ENCODE measurements around the gene PRCD.

PRCD gene

DNA sequence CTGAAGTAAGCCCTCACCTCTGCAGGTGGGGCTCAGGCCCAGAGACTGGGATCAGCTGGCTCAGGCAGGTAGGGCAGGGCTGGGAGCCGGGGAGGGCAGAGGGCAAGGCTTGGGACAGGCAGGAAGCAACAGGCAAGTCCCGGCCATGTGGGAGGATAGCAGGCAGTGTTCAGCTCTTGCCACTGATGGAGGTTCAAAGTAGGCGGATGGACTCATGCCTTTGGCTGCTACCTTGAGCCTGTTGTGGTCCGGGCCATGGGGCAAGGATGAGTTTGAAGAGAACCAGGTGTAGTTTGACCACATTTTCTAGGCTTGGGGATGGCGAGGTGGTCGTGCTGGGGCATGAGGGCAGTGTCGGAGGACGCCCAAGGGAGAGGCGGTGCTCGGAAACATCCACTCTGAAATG, 2.7 kb downstream of the PRCD start:
- Histone ChIP-seq H3K4me1 (ENCODE audit: control insufficient read depth, insufficient read depth, low read length, poor library complexity, severe bottlenecking) (peaks cover 20% of the 10 kb centered on the region), H3K36me3 (ENCODE audit: control insufficient read depth, insufficient read depth, low read length) (no peaks in the 10 kb centered on the region), H3K4me3 (ENCODE audit: insufficient read depth, low read depth, low read length, poor library complexity, severe bottlenecking) (no peak overlapping the region), H3K27me3 (replicated peaks; ENCODE audit: control insufficient read depth, insufficient read depth, low read length, poor library complexity, severe bottlenecking) (peaks cover 16% of the 10 kb centered on the region), H3K9me3 (ENCODE audit: control insufficient read depth, low read length) (no peaks in the 10 kb centered on the region), H3K27ac (ENCODE audit: insufficient read depth, low read length, poor library complexity, severe bottlenecking) (no peak overlapping the region)
- DNase-seq = no peak

GRCh38 chr17:76542984-76543383, 3.1 kb downstream of the PRCD start:
- H3K4me1 ChIP-seq (ENCODE audit: control insufficient read depth, insufficient read depth, low read length, poor library complexity, severe bottlenecking) = peaks cover 16% of the 10 kb centered on the region
- no peak for DNase-seq

GRCh38 chr17:76543482-76543825, 3.6 kb downstream of the PRCD start:
- no peak for DNase-seq
- Histone ChIP-seq H3K27ac (ENCODE audit: insufficient read depth, low read length, poor library complexity, severe bottlenecking) (no peak overlapping the region), H3K36me3 (ENCODE audit: control insufficient read depth, insufficient read depth, low read length) (no peaks in the 10 kb centered on the region), H3K4me1 (ENCODE audit: control insufficient read depth, insufficient read depth, low read length, poor library complexity, severe bottlenecking) (peaks cover 11% of the 10 kb centered on the region), H3K27me3 (replicated peaks; ENCODE audit: control insufficient read depth, insufficient read depth, low read length, poor library complexity, severe bottlenecking) (peaks cover 9% of the 10 kb centered on the region), H3K9me3 (ENCODE audit: control insufficient read depth, low read length) (no peaks in the 10 kb centered on the region), H3K4me3 (ENCODE audit: insufficient read depth, low read depth, low read length, poor library complexity, severe bottlenecking) (no peak overlapping the region)

More at GRCh38 chr17:76542984-76543383, 3.1 kb downstream of the PRCD start:
- no peak overlapping the region for H3K27ac ChIP-seq (ENCODE audit: insufficient read depth, low read length, poor library complexity, severe bottlenecking)
- no peaks in the 10 kb centered on the region for H3K9me3 ChIP-seq (ENCODE audit: control insufficient read depth, low read length)
- peaks cover 14% of the 10 kb centered on the region for H3K27me3 ChIP-seq (replicated peaks; ENCODE audit: control insufficient read depth, insufficient read depth, low read length, poor library complexity, severe bottlenecking)
- no peak overlapping the region for H3K4me3 ChIP-seq (ENCODE audit: insufficient read depth, low read depth, low read length, poor library complexity, severe bottlenecking)
- no peaks in the 10 kb centered on the region for H3K36me3 ChIP-seq (ENCODE audit: control insufficient read depth, insufficient read depth, low read length)

- no peak for DNase-seq
- no peak overlapping the region for H3K27ac ChIP-seq (ENCODE audit: insufficient read depth, low read length, poor library complexity, severe bottlenecking)
- no peak overlapping the region for H3K4me3 ChIP-seq (ENCODE audit: insufficient read depth, low read depth, low read length, poor library complexity, severe bottlenecking)
- peaks cover 10% of the 10 kb centered on the region for H3K4me1 ChIP-seq (ENCODE audit: control insufficient read depth, insufficient read depth, low read length, poor library complexity, severe bottlenecking)
- H3K9me3 ChIP-seq (ENCODE audit: control insufficient read depth, low read length) = no peaks in the 10 kb centered on the region
- H3K36me3 ChIP-seq (ENCODE audit: control insufficient read depth, insufficient read depth, low read length) = no peaks in the 10 kb centered on the region
- peaks cover 4% of the 10 kb centered on the region for H3K27me3 ChIP-seq (replicated peaks; ENCODE audit: control insufficient read depth, insufficient read depth, low read length, poor library complexity, severe bottlenecking)
Observed at GRCh38 chr17:76543826-76544545, 4.1 kb downstream of the PRCD start.

- H3K4me1 ChIP-seq (ENCODE audit: control insufficient read depth, insufficient read depth, low read length, poor library complexity, severe bottlenecking) = peaks cover 10% of the 10 kb centered on the region
- H3K4me3 ChIP-seq (ENCODE audit: insufficient read depth, low read depth, low read length, poor library complexity, severe bottlenecking) = no peak overlapping the region
- DNase-seq = no peak
Observed at GRCh38 chr17:76544546-76545365, 4.9 kb downstream of the PRCD start.

DNA sequence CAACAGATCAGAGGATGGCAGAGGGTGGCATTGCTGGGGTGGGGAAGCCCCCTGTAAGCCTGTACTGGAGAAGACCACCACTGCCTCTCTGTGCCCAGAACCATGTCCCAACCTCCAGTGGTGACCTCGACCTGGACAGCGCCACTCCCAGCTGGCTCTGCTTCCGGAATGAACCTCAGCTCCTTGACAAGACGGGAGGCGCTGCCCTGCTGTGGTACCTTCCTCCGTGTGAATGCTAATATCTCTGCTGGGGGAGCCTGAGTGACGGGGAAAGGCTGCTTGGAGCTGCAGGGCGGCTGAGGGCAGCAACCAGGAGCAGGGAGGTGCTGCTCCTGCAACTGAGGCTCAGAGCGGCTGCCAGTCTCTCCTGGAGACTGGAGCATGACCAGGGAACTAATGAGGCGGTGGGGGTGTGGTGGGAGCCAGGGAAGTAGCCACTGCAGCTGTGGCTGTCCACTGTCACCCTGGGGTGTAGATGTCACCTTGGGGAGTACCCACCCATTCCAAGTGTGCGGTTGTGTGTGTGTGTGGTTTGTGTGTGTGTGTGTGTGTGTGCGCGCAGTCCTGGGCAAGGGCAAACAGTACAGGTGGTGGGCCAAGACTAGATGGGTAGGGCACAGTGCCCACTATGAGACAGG, 6.2 kb downstream of the PRCD start:
- H3K4me3 ChIP-seq (ENCODE audit: insufficient read depth, low read depth, low read length, poor library complexity, severe bottlenecking) = no peak overlapping the region
- DNase-seq = no peak
- no peaks in the 10 kb centered on the region for H3K36me3 ChIP-seq (ENCODE audit: control insufficient read depth, insufficient read depth, low read length)
- peaks cover 3% of the 10 kb centered on the region for H3K27me3 ChIP-seq (replicated peaks; ENCODE audit: control insufficient read depth, insufficient read depth, low read length, poor library complexity, severe bottlenecking)
- H3K9me3 ChIP-seq (ENCODE audit: control insufficient read depth, low read length) = no peaks in the 10 kb centered on the region
- no peak overlapping the region for H3K27ac ChIP-seq (ENCODE audit: insufficient read depth, low read length, poor library complexity, severe bottlenecking)
- H3K4me1 ChIP-seq (ENCODE audit: control insufficient read depth, insufficient read depth, low read length, poor library complexity, severe bottlenecking) = peaks cover 7% of the 10 kb centered on the region

More at GRCh38 chr17:76544546-76545365, 4.9 kb downstream of the PRCD start:
- Histone ChIP-seq H3K9me3 (ENCODE audit: control insufficient read depth, low read length) (no peaks in the 10 kb centered on the region), H3K27me3 (replicated peaks; ENCODE audit: control insufficient read depth, insufficient read depth, low read length, poor library complexity, severe bottlenecking) (peaks cover 3% of the 10 kb centered on the region), H3K36me3 (ENCODE audit: control insufficient read depth, insufficient read depth, low read length) (no peaks in the 10 kb centered on the region), H3K27ac (ENCODE audit: insufficient read depth, low read length, poor library complexity, severe bottlenecking) (no peak overlapping the region)

DNA sequence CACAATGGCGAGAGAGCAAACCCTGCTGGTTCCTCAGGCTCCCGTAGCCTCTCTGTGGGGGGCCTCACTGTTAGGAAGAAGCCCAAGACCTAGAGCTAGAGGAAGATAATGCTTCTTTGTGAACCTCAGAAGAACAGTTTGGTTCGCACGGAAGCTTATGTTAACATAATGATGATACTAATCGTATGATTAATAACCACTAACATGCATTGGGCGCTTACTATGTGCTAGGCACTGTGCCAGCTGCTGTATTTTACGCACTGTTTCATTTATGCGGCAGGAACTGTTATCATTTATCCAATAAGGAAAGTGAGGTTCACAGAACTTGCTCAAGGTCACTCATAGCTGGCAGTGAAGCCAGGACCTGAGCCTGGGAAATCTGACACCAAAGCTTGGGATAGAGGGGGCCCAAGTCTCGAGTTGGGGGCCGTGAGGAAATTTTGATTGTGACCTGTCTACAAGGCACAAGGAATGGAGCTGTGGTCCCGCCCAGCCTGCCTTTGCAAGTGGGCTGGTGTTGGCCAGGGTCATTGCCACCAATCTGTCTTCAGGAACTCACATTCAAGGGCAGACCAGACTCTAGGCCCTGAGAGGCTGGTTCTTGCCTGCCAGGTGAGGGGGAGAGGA, 6.8 kb downstream of the PRCD start:
- H3K36me3 ChIP-seq (ENCODE audit: control insufficient read depth, insufficient read depth, low read length) = no peaks in the 10 kb centered on the region
- peaks cover 7% of the 10 kb centered on the region for H3K4me1 ChIP-seq (ENCODE audit: control insufficient read depth, insufficient read depth, low read length, poor library complexity, severe bottlenecking)
- H3K27me3 ChIP-seq (replicated peaks; ENCODE audit: control insufficient read depth, insufficient read depth, low read length, poor library complexity, severe bottlenecking) = peaks cover 3% of the 10 kb centered on the region
- H3K4me3 ChIP-seq (ENCODE audit: insufficient read depth, low read depth, low read length, poor library complexity, severe bottlenecking) = no peak overlapping the region
- no peak for DNase-seq
- H3K27ac ChIP-seq (ENCODE audit: insufficient read depth, low read length, poor library complexity, severe bottlenecking) = no peak overlapping the region
- no peaks in the 10 kb centered on the region for H3K9me3 ChIP-seq (ENCODE audit: control insufficient read depth, low read length)

DNA sequence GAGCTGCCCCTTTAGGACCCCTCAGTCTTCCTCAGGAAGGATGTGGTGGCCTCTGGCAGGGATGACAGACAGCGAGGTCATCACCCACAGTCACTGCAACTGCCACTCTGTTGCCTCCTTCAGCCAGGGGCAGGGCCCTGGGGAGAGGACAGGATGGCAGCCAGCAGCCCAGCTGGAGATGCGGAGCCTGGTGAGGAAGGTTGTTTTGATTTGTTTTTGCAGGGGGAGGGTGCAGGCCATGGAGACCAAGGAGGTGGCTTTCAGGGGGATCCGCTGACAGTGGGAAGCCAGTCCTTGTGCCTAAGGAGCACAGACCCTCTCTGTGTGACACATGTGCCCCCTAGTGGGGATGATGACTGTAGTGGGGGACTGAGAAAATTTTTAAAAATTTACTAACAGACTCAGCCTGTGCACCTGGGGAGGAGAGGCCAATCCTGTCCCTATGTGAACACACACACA, 7.4 kb downstream of the PRCD start:
- no peaks in the 10 kb centered on the region for H3K36me3 ChIP-seq (ENCODE audit: control insufficient read depth, insufficient read depth, low read length)
- H3K9me3 ChIP-seq (ENCODE audit: control insufficient read depth, low read length) = no peaks in the 10 kb centered on the region
- peaks cover 3% of the 10 kb centered on the region for H3K27me3 ChIP-seq (replicated peaks; ENCODE audit: control insufficient read depth, insufficient read depth, low read length, poor library complexity, severe bottlenecking)
- no peak overlapping the region for H3K4me3 ChIP-seq (ENCODE audit: insufficient read depth, low read depth, low read length, poor library complexity, severe bottlenecking)
- peaks cover 7% of the 10 kb centered on the region for H3K4me1 ChIP-seq (ENCODE audit: control insufficient read depth, insufficient read depth, low read length, poor library complexity, severe bottlenecking)
- DNase-seq = peak in 2 of 3 donors; percentile 20 to 27
- no peak overlapping the region for H3K27ac ChIP-seq (ENCODE audit: insufficient read depth, low read length, poor library complexity, severe bottlenecking)

DNA sequence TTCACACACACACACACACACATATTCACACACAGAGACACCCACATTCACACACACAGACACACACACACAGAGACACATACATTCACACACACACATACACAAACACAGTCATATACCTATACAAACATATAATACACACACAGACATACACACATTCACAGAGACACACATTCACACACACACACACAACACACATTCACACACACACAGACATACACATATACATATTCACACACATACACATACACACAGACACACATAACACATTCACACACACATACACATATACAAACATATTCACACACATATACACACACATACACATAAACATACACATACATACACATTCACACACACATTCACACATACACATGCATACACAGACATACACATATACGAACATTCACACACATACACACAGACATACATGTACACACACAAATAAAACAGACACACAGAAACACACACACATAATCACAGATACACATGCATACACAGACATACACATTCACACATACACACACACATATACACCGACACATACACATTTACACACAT, 7.9 kb downstream of the PRCD start:
- H3K27me3 ChIP-seq (replicated peaks; ENCODE audit: control insufficient read depth, insufficient read depth, low read length, poor library complexity, severe bottlenecking) = no peaks in the 10 kb centered on the region
- no peaks in the 10 kb centered on the region for H3K36me3 ChIP-seq (ENCODE audit: control insufficient read depth, insufficient read depth, low read length)
- H3K4me3 ChIP-seq (ENCODE audit: insufficient read depth, low read depth, low read length, poor library complexity, severe bottlenecking) = no peak overlapping the region
- DNase-seq = no peak
- H3K27ac ChIP-seq (ENCODE audit: insufficient read depth, low read length, poor library complexity, severe bottlenecking) = no peak overlapping the region
- no peaks in the 10 kb centered on the region for H3K9me3 ChIP-seq (ENCODE audit: control insufficient read depth, low read length)
- peaks cover 7% of the 10 kb centered on the region for H3K4me1 ChIP-seq (ENCODE audit: control insufficient read depth, insufficient read depth, low read length, poor library complexity, severe bottlenecking)

Measured in effector memory CD4-positive, alpha-beta T cell (primary cell).